Astrocyte (in vitro differentiated cells and primary cell): ENCODE results near the gene CTNNA3. TPM values are rescaled to one million over a fixed set of nuclear protein-coding genes. Genes with fewer than 3 reads are reported as not detected.

Experiments
- DNase-seq: peaks from one replicate; pipeline ENCODE4 v3.0.0-alpha.2; 2010; ENCODE audit warnings: low read depth
- FAIRE-seq: peaks from 2 replicates; lab custom pipeline; 2011; peaks lifted over from hg19 to GRCh38; lab: Jason Lieb, UNC
- H2AFZ ChIP-seq: 2 replicates; pipeline ENCODE4 v1.6.0; 2012; ENCODE audit warnings: low read depth, low read length, inconsistent platforms
- H3K27ac ChIP-seq: 2 replicates; pipeline ENCODE4 v1.5.1; 2011; ENCODE audit warnings: low read depth, low read length, inconsistent platforms
- H3K27me3 ChIP-seq: 2 replicates; pipeline ENCODE4 v1.6.0; 2011; ENCODE audit warnings: low read length, inconsistent platforms; ENCODE audit not compliant: insufficient read depth
- H3K36me3 ChIP-seq: 2 replicates; pipeline ENCODE4 v1.5.1; 2011; ENCODE audit warnings: low read length, inconsistent platforms; ENCODE audit not compliant: insufficient read depth
- H3K4me1 ChIP-seq: 2 replicates; pipeline ENCODE4 v1.5.1; 2011; ENCODE audit warnings: low read length, inconsistent platforms; ENCODE audit not compliant: insufficient read depth
- H3K4me2 ChIP-seq: 2 replicates; pipeline ENCODE4 v1.6.0; 2012; ENCODE audit warnings: low read length, inconsistent platforms
- H3K4me3 ChIP-seq: 2 replicates; pipeline ENCODE4 v1.5.1; 2011; ENCODE audit warnings: low read depth, mild to moderate bottlenecking, low read length, inconsistent platforms; ENCODE audit not compliant: insufficient read depth
- H3K79me2 ChIP-seq: 2 replicates; pipeline ENCODE4 v1.6.0; 2012; ENCODE audit warnings: mild to moderate bottlenecking, low read length, inconsistent platforms; ENCODE audit not compliant: insufficient read depth
- H3K9ac ChIP-seq: 2 replicates; pipeline ENCODE4 v1.6.0; 2012; ENCODE audit warnings: mild to moderate bottlenecking, low read length, inconsistent platforms
- H3K9me3 ChIP-seq: 2 replicates; pipeline ENCODE4 v1.5.1; 2012; ENCODE audit warnings: low read depth, mild to moderate bottlenecking, low read length, inconsistent platforms; ENCODE audit not compliant: insufficient read depth
- H4K20me1 ChIP-seq: 2 replicates; pipeline ENCODE4 v1.6.0; 2012; ENCODE audit warnings: low read length, inconsistent platforms; ENCODE audit not compliant: insufficient read depth
- H3K27ac Mint-ChIP-seq: one replicate; pipeline ENCODE4 v1.8.0; 2021; ENCODE audit warnings: mild to moderate bottlenecking, mixed read lengths; ENCODE audit not compliant: unreplicated experiment
- H3K27me3 Mint-ChIP-seq: one replicate; pipeline ENCODE4 v1.8.0; 2021; ENCODE audit warnings: low read depth, mixed read lengths; ENCODE audit not compliant: unreplicated experiment
- H3K36me3 Mint-ChIP-seq: one replicate; pipeline ENCODE4 v1.8.0; 2021; ENCODE audit warnings: low read depth, mixed read lengths; ENCODE audit not compliant: unreplicated experiment
- H3K4me1 Mint-ChIP-seq: one replicate; pipeline ENCODE4 v1.8.0; 2021; ENCODE audit warnings: low read depth, mixed read lengths; ENCODE audit not compliant: unreplicated experiment
- H3K4me3 Mint-ChIP-seq: one replicate; pipeline ENCODE4 v1.8.0; 2021; ENCODE audit warnings: mild to moderate bottlenecking, moderate library complexity, mixed read lengths; ENCODE audit not compliant: unreplicated experiment
- H3K9me3 Mint-ChIP-seq: one replicate; pipeline ENCODE4 v1.8.0; 2021; ENCODE audit warnings: mild to moderate bottlenecking, mixed read lengths; ENCODE audit not compliant: unreplicated experiment
- CTCF ChIP-seq: IDR thresholded peaks from 2 replicates; pipeline ENCODE4 v1.5.1; 2011; ENCODE audit warnings: low read depth, mild to moderate bottlenecking, inconsistent platforms, low read length, moderate library complexity; ENCODE audit not compliant: insufficient read depth
- EZH2 ChIP-seq: IDR thresholded peaks from 2 replicates; pipeline ENCODE4 v1.6.1; 2012; ENCODE audit warnings: mild to moderate bottlenecking, low read length, inconsistent platforms; ENCODE audit not compliant: insufficient read depth
- total RNA-seq: library from RNA; stranded (reverse); gene quantifications from 2 replicates; pipeline ENCODE4 v1.2.1, GENCODE V29; 2021

The CTNNA3 gene
- total RNA-seq, 1 donor from 2014 or later = 0.73 TPM

GRCh38 chr10:67506757-67507091, 189.3 kb downstream of the CTNNA3 start:
- Histone ChIP-seq H3K4me2 (no peak overlapping the region), H3K79me2 (no peaks in the 10 kb centered on the region), H3K27ac (no peak overlapping the region), H3K36me3 (no peaks in the 10 kb centered on the region), H3K27me3 (no peaks in the 10 kb centered on the region), H2AFZ (no peak overlapping the region), H4K20me1 (no peaks in the 10 kb centered on the region), H3K4me3 (no peak overlapping the region), H3K4me1 (no peaks in the 10 kb centered on the region), H3K9ac (no peak overlapping the region), H3K9me3 (no peaks in the 10 kb centered on the region)
- Mint-ChIP-seq H3K9me3 (no peaks in the 10 kb centered on the region), H3K36me3 (no peaks in the 10 kb centered on the region), H3K4me1 (no peaks in the 10 kb centered on the region), H3K27me3 (no peaks in the 10 kb centered on the region), H3K27ac (no peak overlapping the region), H3K4me3 (no peak overlapping the region)
- TF ChIP-seq CTCF (no peak), EZH2 (no peak)
- no peak for FAIRE-seq
- DNase-seq = no peak

- TF ChIP-seq EZH2 (no peak), CTCF (no peak)
- Histone ChIP-seq H3K27me3 (no peaks in the 10 kb centered on the region), H3K27ac (no peak overlapping the region), H3K4me3 (no peak overlapping the region), H3K36me3 (no peaks in the 10 kb centered on the region), H3K4me2 (no peak overlapping the region), H2AFZ (no peak overlapping the region), H3K79me2 (no peaks in the 10 kb centered on the region), H4K20me1 (no peaks in the 10 kb centered on the region), H3K9me3 (no peaks in the 10 kb centered on the region), H3K9ac (no peak overlapping the region), H3K4me1 (no peaks in the 10 kb centered on the region)
- no peak overlapping the region for H3K27ac Mint-ChIP-seq
- no peaks in the 10 kb centered on the region for H3K9me3 Mint-ChIP-seq
- no peaks in the 10 kb centered on the region for H3K36me3 Mint-ChIP-seq
- H3K27me3 Mint-ChIP-seq = no peaks in the 10 kb centered on the region
- DNase-seq = no peak
- H3K4me3 Mint-ChIP-seq = no peak overlapping the region
- no peaks in the 10 kb centered on the region for H3K4me1 Mint-ChIP-seq
- no peak for FAIRE-seq
Observed at GRCh38 chr10:67506083-67506756, 189.8 kb downstream of the CTNNA3 start.

GRCh38 chr10:67492317-67493019, 203.5 kb downstream of the CTNNA3 start:
- FAIRE-seq (no peak), DNase-seq (no peak)
- no peaks in the 10 kb centered on the region for H3K9me3 Mint-ChIP-seq
- H3K27me3 Mint-ChIP-seq = no peaks in the 10 kb centered on the region
- no peak overlapping the region for H3K4me3 Mint-ChIP-seq
- H3K27ac ChIP-seq = no peak overlapping the region
- TF ChIP-seq CTCF (no peak), EZH2 (no peak)
- H3K27ac Mint-ChIP-seq = no peak overlapping the region
- no peaks in the 10 kb centered on the region for H3K79me2 ChIP-seq
- no peaks in the 10 kb centered on the region for H3K36me3 ChIP-seq
- no peak overlapping the region for H3K4me3 ChIP-seq
- H3K4me1 Mint-ChIP-seq = peaks cover 10% of the 10 kb centered on the region
- H3K36me3 Mint-ChIP-seq = no peaks in the 10 kb centered on the region
- H2AFZ ChIP-seq = no peak overlapping the region
- H3K9me3 ChIP-seq = no peaks in the 10 kb centered on the region
- H3K4me1 ChIP-seq = no peaks in the 10 kb centered on the region
- H3K27me3 ChIP-seq = no peaks in the 10 kb centered on the region
- no peak overlapping the region for H3K4me2 ChIP-seq
- no peak overlapping the region for H3K9ac ChIP-seq
- H4K20me1 ChIP-seq = no peaks in the 10 kb centered on the region
